B cell (primary cell): ENCODE results near the gene GALNT11.

ENCODE experiments used
- CTCF ChIP-seq: fragments of 200-600 bp; IDR thresholded peaks from one replicate; pipeline ENCODE4 v1.8.0; 2022; ENCODE audit warnings: antibody characterized with exemption, mild to moderate bottlenecking
- EZH2 ChIP-seq: IDR thresholded peaks from 2 replicates; pipeline ENCODE4 v1.6.1; 2012; ENCODE audit warnings: borderline replicate concordance, low read depth, mild to moderate bottlenecking, moderate library complexity, low read length; ENCODE audit not compliant: insufficient read depth, poor library complexity, severe bottlenecking

GRCh38 chr7:151992375-151992774 is 33.1 kb upstream of the GALNT11 start:
- TF ChIP-seq EZH2: no peak
- no peak for TF ChIP-seq CTCF
